Measurements from ENCODE around the gene PLEKHA6.

Gene PLEKHA6

DNA sequence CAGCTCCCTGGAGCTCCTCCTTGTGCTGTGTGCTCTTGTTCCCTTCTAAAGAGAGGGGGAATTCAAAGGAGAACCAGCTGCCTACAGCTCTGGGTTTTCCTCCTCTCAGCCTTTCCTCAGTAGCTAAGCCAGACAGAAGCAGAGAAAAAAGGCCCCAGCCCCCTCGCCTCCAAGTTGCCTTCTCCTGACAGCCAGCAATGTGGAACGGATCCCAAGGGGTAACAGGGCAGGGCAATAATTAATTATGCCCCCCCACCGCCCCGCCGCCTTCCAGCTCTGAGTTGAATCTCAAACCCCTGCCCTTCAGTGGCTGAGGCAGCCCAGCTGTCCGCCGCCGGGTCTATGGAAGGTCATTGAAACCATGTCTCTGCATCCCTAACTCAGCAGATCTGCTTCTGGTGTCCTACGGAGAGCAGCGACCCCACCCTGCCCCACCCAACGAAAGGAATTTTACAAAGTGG is 76.9 kb downstream of the PLEKHA6 start (continued):
- TF ChIP-seq, protein P1, sequence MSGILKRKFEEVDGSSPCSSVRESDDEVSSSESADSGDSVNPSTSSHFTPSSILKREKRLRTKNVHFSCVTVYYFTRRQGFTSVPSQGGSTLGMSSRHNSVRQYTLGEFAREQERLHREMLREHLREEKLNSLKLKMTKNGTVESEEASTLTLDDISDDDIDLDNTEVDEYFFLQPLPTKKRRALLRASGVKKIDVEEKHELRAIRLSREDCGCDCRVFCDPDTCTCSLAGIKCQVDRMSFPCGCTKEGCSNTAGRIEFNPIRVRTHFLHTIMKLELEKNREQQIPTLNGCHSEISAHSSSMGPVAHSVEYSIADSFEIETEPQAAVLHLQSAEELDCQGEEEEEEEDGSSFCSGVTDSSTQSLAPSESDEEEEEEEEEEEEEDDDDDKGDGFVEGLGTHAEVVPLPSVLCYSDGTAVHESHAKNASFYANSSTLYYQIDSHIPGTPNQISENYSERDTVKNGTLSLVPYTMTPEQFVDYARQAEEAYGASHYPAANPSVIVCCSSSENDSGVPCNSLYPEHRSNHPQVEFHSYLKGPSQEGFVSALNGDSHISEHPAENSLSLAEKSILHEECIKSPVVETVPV (CRISPR knock-in tag; IDR thresholded peaks at IDR 0.05): no peak

DNA sequence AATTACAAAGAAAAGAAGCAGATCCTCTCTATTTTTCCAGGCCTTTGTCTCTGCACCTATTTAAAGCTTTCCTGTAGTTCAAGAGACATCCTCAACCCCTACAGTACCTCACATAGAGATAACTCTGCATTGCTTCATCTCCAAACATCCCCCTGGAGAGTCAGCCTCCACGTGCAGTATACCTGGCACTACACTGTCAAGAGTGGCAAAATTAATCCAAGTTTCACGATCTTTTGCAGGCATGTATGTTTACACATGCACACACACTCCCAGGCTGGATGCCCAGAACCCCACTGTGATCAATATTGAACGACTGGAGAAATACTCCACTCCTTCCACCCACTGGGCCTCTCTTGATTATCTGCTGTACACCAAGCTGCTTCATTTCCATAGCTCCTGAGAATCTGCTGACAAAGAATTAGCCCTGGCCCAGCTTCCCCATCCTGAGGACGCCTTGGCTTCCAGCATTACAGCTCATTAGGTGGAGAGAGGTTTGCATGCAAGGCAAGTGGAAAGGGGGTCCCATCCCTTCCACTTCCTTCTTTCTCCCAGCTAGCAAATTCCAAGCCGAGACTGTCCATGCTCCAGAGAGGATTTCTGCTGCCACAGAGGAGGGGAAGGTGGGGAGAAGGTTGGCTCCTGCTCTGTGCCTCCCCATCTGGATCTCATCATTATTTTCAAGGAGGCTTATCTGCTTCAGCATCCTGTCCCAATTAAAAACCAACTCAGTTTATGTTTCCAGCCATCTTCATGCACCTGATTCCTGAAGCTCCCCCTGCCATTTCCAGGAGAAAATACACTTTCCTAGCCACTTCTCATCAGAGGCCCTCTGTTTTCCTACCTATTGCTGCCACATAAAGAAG is 79.4 kb downstream of the PLEKHA6 start:
- no peak; the same call in 1 of the 3 replicates for ATAC-seq
- peak; percentile 56; the same call in 1 of the 2 replicates for TF ChIP-seq ZNF70 (CRISPR knock-in tag; IDR thresholded peaks at IDR 0.05)
- no peak for TF ChIP-seq ISL1 (CRISPR knock-in tag; IDR thresholded peaks at IDR 0.05)
- TF ChIP-seq, protein P2, sequence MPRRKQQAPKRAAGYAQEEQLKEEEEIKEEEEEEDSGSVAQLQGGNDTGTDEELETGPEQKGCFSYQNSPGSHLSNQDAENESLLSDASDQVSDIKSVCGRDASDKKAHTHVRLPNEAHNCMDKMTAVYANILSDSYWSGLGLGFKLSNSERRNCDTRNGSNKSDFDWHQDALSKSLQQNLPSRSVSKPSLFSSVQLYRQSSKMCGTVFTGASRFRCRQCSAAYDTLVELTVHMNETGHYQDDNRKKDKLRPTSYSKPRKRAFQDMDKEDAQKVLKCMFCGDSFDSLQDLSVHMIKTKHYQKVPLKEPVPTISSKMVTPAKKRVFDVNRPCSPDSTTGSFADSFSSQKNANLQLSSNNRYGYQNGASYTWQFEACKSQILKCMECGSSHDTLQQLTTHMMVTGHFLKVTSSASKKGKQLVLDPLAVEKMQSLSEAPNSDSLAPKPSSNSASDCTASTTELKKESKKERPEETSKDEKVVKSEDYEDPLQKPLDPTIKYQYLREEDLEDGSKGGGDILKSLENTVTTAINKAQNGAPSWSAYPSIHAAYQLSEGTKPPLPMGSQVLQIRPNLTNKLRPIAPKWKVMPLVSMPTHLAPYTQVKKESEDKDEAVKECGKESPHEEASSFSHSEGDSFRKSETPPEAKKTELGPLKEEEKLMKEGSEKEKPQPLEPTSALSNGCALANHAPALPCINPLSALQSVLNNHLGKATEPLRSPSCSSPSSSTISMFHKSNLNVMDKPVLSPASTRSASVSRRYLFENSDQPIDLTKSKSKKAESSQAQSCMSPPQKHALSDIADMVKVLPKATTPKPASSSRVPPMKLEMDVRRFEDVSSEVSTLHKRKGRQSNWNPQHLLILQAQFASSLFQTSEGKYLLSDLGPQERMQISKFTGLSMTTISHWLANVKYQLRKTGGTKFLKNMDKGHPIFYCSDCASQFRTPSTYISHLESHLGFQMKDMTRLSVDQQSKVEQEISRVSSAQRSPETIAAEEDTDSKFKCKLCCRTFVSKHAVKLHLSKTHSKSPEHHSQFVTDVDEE (CRISPR knock-in tag; IDR thresholded peaks at IDR 0.05): peak; percentile 58; the same call in 1 of the 2 replicates
- TF ChIP-seq TOX (CRISPR knock-in tag; IDR thresholded peaks at IDR 0.05; ENCODE audit: borderline replicate concordance): no peak
- no peak for TF ChIP-seq ARNTL (CRISPR knock-in tag; IDR thresholded peaks at IDR 0.05; ENCODE audit: borderline replicate concordance, low read depth)
- peak; percentile 74 for TF ChIP-seq TCF4 (CRISPR knock-in tag; IDR thresholded peaks at IDR 0.05; ENCODE audit: borderline replicate concordance)
- TF ChIP-seq PPARA (CRISPR knock-in tag; IDR thresholded peaks at IDR 0.05; ENCODE audit: borderline replicate concordance): no peak
- no peak for TF ChIP-seq ZNF8 (CRISPR knock-in tag; IDR thresholded peaks at IDR 0.05)
- no peak for TF ChIP-seq ZFP30 (CRISPR knock-in tag; IDR thresholded peaks at IDR 0.05)
- TF ChIP-seq, protein P3, sequence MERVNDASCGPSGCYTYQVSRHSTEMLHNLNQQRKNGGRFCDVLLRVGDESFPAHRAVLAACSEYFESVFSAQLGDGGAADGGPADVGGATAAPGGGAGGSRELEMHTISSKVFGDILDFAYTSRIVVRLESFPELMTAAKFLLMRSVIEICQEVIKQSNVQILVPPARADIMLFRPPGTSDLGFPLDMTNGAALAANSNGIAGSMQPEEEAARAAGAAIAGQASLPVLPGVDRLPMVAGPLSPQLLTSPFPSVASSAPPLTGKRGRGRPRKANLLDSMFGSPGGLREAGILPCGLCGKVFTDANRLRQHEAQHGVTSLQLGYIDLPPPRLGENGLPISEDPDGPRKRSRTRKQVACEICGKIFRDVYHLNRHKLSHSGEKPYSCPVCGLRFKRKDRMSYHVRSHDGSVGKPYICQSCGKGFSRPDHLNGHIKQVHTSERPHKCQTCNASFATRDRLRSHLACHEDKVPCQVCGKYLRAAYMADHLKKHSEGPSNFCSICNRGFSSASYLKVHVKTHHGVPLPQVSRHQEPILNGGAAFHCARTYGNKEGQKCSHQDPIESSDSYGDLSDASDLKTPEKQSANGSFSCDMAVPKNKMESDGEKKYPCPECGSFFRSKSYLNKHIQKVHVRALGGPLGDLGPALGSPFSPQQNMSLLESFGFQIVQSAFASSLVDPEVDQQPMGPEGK (CRISPR knock-in tag; IDR thresholded peaks at IDR 0.05; ENCODE audit: borderline replicate concordance): no peak
- TF ChIP-seq ZFP3 (CRISPR knock-in tag; IDR thresholded peaks at IDR 0.05): no peak
- TF ChIP-seq, protein P4, sequence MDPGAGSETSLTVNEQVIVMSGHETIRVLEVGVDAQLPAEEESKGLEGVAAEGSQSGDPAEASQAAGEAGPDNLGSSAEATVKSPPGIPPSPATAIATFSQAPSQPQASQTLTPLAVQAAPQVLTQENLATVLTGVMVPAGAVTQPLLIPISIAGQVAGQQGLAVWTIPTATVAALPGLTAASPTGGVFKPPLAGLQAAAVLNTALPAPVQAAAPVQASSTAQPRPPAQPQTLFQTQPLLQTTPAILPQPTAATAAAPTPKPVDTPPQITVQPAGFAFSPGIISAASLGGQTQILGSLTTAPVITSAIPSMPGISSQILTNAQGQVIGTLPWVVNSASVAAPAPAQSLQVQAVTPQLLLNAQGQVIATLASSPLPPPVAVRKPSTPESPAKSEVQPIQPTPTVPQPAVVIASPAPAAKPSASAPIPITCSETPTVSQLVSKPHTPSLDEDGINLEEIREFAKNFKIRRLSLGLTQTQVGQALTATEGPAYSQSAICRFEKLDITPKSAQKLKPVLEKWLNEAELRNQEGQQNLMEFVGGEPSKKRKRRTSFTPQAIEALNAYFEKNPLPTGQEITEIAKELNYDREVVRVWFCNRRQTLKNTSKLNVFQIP (CRISPR knock-in tag; IDR thresholded peaks at IDR 0.05; ENCODE audit: borderline replicate concordance, low read depth): no peak

DNA sequence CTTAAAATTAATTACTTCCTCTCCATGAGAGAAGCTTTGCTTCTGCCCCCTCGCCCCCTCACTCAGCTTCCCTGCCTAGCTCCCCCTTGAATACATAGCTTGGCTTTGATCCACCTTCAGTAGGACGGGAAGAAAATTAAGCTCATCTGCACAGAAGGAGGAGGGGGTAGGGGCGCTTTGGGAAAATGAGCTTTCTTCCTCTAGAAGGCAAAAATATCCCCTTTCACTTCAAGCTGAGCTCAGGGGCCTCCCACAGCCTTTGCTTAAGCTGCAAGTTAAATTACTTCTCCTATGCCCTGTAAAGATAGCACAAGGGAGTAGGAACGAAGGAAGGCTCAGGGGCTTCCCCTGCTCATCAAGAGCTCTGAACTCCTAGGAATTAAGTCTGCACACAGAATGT is 80.8 kb downstream of the PLEKHA6 start:
- ATAC-seq: no peak
- TF ChIP-seq ZNF70 (CRISPR knock-in tag; IDR thresholded peaks at IDR 0.05): no peak
- TF ChIP-seq ZNF565 (CRISPR knock-in tag; conservative IDR thresholded peaks at IDR 0.05; ENCODE audit: low read depth): no peak

DNA sequence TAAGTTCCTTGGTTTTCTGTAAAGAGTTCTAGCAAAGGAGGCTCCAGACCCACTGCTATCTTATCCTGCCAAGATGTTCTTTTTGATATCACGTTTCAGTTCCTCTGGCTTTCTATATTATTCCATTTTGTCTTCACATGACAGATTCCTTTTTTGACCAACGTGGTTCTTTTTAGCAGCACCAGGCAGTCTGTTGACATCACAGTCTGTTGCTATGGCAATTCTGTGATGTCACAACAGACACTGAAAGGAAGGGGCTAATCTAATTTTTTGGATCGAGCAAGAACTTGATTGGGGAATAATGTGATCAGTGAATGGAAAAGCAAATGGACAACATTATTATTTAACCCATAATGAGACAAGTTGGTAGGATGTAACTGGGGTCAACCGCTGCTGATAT is 81.5 kb downstream of the PLEKHA6 start:
- ATAC-seq: no peak
- TF ChIP-seq BACH2 (CRISPR knock-in tag; IDR thresholded peaks at IDR 0.05; ENCODE audit: borderline replicate concordance) (no peak), ZNF8 (CRISPR knock-in tag; IDR thresholded peaks at IDR 0.05) (no peak), ARNTL (CRISPR knock-in tag; IDR thresholded peaks at IDR 0.05; ENCODE audit: borderline replicate concordance, low read depth) (no peak), ZFP30 (CRISPR knock-in tag; IDR thresholded peaks at IDR 0.05) (no peak), ZNF70 (CRISPR knock-in tag; IDR thresholded peaks at IDR 0.05) (no peak), OSR1 (CRISPR knock-in tag; IDR thresholded peaks at IDR 0.05) (no peak), ZNF565 (CRISPR knock-in tag; conservative IDR thresholded peaks at IDR 0.05; ENCODE audit: low read depth) (no peak), SNAI2 (CRISPR knock-in tag; IDR thresholded peaks at IDR 0.05) (no peak), ZC3H10 (CRISPR knock-in tag; IDR thresholded peaks at IDR 0.05) (no peak), RARB (CRISPR knock-in tag; IDR thresholded peaks at IDR 0.05) (no peak), ISL1 (CRISPR knock-in tag; IDR thresholded peaks at IDR 0.05) (no peak), ESRRG (CRISPR knock-in tag; IDR thresholded peaks at IDR 0.05) (no peak)
- TF ChIP-seq, protein P1 (CRISPR knock-in tag; IDR thresholded peaks at IDR 0.05): no peak
- TF ChIP-seq, protein P2 (CRISPR knock-in tag; IDR thresholded peaks at IDR 0.05): no peak
- TF ChIP-seq, protein P5, sequence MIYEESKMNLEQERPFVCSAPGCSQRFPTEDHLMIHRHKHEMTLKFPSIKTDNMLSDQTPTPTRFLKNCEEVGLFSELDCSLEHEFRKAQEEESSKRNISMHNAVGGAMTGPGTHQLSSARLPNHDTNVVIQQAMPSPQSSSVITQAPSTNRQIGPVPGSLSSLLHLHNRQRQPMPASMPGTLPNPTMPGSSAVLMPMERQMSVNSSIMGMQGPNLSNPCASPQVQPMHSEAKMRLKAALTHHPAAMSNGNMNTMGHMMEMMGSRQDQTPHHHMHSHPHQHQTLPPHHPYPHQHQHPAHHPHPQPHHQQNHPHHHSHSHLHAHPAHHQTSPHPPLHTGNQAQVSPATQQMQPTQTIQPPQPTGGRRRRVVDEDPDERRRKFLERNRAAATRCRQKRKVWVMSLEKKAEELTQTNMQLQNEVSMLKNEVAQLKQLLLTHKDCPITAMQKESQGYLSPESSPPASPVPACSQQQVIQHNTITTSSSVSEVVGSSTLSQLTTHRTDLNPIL (CRISPR knock-in tag; IDR thresholded peaks at IDR 0.05; ENCODE audit: low read depth): no peak
